Measurements from ENCODE around the gene DYNC2I2.

DNA sequence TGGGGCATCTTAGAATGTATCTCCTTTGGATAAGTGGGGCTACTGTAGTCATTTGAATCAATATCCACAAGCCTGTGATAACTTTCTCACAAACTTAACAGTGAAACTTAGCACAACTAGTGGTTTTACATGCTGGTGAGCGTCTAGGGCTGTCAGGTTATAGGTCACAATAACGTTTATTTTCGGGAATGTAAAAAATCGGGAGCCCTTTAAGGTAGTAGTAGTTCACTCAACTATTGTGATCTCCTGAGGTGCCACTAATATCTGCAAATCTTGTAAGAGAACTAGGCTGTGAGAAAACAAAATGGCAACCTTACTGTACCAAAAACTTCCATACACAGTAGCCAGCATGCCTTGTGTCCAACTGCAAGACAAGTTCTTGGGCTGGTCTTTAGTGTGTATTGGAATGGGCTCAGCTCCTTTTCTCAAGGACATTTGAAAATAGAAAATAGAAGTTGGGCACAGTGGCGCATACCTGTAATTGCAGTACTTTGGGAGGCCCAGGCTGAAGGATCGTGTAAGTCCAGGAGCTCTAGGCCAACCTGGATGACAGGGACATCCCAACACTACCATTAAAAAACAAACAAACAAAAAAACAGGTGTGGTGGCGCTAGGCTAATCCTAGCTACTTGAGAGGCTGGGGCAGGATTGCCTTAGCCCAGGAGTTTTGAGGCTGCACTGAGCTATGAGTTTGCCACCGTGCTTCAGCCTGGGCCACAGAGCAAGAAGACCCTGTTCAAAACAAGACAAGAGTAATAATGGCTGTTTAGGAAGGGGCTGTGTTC is 40.5 kb upstream of the DYNC2I2 start:
- TF ChIP-seq POLR2A (IDR thresholded peaks at IDR 0.05), result no peak
- TF ChIP-seq POLR2AphosphoS5 (IDR thresholded peaks at IDR 0.05), result no peak
- TF ChIP-seq, protein P1, sequence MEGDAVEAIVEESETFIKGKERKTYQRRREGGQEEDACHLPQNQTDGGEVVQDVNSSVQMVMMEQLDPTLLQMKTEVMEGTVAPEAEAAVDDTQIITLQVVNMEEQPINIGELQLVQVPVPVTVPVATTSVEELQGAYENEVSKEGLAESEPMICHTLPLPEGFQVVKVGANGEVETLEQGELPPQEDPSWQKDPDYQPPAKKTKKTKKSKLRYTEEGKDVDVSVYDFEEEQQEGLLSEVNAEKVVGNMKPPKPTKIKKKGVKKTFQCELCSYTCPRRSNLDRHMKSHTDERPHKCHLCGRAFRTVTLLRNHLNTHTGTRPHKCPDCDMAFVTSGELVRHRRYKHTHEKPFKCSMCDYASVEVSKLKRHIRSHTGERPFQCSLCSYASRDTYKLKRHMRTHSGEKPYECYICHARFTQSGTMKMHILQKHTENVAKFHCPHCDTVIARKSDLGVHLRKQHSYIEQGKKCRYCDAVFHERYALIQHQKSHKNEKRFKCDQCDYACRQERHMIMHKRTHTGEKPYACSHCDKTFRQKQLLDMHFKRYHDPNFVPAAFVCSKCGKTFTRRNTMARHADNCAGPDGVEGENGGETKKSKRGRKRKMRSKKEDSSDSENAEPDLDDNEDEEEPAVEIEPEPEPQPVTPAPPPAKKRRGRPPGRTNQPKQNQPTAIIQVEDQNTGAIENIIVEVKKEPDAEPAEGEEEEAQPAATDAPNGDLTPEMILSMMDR (IDR thresholded peaks at IDR 0.05), result no peak

All from suprapubic skin (tissue), 4 donors.